LNCAP (cell line): ENCODE results near the gene ZSCAN1.

Experiments used
- TF ChIP-seq, protein P1 (sequence below): fragments of 450-650 bp; IDR thresholded peaks from 2 replicates; pipeline ENCODE4 v1.5.1; 2017; ENCODE audit warnings: mild to moderate bottlenecking

Gene ZSCAN1

DNA sequence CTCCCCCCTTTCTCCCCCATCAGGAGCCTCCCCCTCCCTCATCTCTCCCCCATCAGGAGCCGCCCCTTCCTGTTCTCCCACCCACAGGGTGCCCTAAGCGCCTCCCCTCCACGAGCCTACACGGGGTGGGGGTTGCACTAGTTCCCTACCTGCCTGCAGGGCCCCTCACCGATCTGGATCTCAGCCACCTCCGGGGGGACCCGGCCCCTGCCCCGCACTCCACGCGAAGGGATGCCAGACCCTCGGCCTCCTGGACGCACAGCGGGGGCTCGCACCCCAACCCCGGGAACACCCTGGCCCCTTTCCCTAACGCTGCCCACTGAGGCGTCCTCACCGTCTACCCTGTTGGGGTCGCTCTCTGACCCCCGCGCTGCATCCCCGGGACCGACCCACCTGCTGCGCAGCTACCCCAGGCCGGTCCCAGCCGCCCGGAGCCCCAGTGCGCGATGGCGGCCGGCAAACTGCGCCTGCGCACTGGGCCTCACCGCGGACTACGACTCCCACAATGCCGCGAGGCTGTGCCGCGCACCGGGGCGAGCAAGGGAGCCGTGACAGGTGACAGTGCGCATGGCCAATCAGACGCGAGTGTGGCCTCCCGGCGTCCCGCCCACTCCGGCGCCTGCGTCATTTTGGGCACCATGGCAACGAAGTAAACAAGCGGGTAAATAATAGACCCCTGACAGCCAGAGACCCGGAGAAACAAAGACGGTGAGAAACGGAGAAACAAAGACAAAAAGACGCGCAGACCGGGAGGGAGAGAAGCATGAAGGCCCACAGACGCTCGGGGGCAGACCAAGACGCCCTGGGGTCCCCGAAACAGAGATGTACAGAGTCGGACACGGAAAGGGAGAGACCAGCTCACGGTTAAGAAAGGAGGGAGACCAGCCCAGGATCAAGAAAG lies 64.2 kb downstream of the ZSCAN1 start, which contains the start of gene ZSCAN18:
Gene ZSCAN18 (minus strand): TSS at position 451 of the 901 bp plus-strand sequence. CDS start 7,964 bp downstream, outside the sequence.
- TF ChIP-seq, protein P1, sequence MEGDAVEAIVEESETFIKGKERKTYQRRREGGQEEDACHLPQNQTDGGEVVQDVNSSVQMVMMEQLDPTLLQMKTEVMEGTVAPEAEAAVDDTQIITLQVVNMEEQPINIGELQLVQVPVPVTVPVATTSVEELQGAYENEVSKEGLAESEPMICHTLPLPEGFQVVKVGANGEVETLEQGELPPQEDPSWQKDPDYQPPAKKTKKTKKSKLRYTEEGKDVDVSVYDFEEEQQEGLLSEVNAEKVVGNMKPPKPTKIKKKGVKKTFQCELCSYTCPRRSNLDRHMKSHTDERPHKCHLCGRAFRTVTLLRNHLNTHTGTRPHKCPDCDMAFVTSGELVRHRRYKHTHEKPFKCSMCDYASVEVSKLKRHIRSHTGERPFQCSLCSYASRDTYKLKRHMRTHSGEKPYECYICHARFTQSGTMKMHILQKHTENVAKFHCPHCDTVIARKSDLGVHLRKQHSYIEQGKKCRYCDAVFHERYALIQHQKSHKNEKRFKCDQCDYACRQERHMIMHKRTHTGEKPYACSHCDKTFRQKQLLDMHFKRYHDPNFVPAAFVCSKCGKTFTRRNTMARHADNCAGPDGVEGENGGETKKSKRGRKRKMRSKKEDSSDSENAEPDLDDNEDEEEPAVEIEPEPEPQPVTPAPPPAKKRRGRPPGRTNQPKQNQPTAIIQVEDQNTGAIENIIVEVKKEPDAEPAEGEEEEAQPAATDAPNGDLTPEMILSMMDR = no peak

DNA sequence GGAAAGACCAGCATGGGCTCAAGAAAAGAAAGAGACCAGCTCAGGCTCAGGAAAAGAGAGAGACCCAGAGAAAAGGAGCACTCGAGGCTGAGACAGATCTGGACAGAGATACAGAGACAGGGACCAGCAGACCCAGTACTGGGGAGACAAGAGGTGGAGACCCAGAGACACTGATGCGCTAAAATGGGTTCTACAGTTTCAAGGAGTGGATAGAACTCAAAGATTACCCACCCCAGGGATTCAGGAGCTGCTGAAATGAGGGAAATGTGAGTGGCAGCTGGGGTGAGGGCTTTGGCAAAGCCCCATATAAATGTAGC lies 64.8 kb downstream of the ZSCAN1 start:
- TF ChIP-seq, protein P1 = no peak
